GM13976 (cell line): ENCODE results near the gene MYO9A.
A peak's percentile ranks its signal among the peaks of the same experiment; 100 is the strongest.

Source experiments
- DNase-seq: peaks from one replicate; pipeline ENCODE4 v3.0.0; 2012; ENCODE audit warnings: low spot score
- in situ Hi-C: fragments of 300-500 bp; cut with MboI; formaldehyde crosslinking; loops from one replicate; pipeline ENCODE4 v1.12.0; 2022; ENCODE audit warnings: low sequenced_read_pairs, mixed read lengths, inconsistent platforms; ENCODE audit not compliant: unreplicated experiment
- TF ChIP-seq, protein P1 (sequence below): IDR thresholded peaks from 2 replicates; pipeline ENCODE4 v1.5.1; 2012; ENCODE audit warnings: borderline replicate concordance, mild to moderate bottlenecking; ENCODE audit not compliant: insufficient read depth; ENCODE audit errors: extremely low read depth, missing control alignments, control extremely low read depth

The MYO9A gene

DNA sequence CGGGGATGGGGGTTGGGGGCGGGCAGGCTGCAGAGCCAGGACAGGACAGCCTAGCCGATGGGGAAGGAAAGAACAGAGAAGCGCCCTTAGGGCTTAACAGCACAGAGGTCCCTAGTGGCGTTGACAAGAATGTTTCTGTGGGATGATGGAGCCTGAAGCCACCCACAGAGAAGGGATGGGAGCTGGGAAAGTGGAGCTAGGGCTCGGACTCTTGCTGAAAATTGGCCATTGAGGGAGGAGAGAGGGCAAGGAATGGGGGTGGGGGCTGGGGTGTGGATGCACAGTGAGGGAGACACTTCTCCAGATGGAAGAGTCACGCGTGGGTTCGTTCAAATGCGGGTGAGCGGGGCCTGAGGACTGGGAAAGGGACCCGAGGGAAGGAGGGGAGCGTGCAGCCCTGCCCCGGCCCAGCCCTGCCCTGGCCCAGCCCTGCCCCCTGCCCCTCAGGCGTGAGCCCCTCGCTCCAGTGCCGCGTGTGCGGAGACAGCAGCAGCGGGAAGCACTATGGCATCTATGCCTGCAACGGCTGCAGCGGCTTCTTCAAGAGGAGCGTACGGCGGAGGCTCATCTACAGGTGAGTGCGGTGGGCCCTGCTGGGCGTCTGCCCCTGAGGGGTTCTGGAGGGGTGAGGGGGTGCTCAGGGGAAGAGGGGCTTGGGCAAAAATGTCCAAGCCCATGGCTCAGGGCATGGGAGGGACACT is 306.8 kb downstream of the MYO9A start:
- in situ Hi-C loops: no loop called here
- DNase-seq: peak; percentile 31
- TF ChIP-seq, protein P1, sequence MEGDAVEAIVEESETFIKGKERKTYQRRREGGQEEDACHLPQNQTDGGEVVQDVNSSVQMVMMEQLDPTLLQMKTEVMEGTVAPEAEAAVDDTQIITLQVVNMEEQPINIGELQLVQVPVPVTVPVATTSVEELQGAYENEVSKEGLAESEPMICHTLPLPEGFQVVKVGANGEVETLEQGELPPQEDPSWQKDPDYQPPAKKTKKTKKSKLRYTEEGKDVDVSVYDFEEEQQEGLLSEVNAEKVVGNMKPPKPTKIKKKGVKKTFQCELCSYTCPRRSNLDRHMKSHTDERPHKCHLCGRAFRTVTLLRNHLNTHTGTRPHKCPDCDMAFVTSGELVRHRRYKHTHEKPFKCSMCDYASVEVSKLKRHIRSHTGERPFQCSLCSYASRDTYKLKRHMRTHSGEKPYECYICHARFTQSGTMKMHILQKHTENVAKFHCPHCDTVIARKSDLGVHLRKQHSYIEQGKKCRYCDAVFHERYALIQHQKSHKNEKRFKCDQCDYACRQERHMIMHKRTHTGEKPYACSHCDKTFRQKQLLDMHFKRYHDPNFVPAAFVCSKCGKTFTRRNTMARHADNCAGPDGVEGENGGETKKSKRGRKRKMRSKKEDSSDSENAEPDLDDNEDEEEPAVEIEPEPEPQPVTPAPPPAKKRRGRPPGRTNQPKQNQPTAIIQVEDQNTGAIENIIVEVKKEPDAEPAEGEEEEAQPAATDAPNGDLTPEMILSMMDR: no peak

GRCh38 chr15:71810256-71811035 is 307.5 kb downstream of the MYO9A start, which contains the start of gene NR2E3:
Gene NR2E3, plus strand, starts transcription at chr15:71810554. Its CDS starts 190 bp downstream, at chr15:71810744.
- TF ChIP-seq, protein P1: no peak
- peak; percentile 24 for DNase-seq
- in situ Hi-C loops: no loop called here

DNA sequence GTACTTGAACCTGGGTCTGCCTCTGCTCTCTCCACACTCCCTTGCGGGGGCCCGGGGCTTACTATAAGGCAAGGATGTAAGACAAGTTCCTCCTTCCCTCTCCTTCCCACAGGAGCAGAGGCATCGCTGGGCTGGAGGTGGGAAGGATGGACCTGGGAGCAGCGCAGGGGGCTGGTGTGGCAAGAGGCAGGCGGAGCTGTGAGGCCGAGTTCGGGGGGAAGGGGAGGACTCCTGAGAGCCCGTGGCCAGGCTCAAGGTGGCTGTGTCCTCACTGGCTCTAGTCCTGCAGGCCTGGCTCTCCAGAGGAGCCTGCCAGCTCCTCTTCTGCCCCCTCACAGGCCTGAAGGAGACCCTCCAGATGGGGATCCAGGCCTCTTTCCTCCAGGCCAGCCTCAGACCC is 308.6 kb downstream of the MYO9A start:
- in situ Hi-C loops: loop anchor here (5.0 kb wide), 1 partner anchor 348 kb away; no protein-coding TSS in a partner anchor
- DNase-seq: peak; percentile 18
- TF ChIP-seq, protein P1: no peak

DNA sequence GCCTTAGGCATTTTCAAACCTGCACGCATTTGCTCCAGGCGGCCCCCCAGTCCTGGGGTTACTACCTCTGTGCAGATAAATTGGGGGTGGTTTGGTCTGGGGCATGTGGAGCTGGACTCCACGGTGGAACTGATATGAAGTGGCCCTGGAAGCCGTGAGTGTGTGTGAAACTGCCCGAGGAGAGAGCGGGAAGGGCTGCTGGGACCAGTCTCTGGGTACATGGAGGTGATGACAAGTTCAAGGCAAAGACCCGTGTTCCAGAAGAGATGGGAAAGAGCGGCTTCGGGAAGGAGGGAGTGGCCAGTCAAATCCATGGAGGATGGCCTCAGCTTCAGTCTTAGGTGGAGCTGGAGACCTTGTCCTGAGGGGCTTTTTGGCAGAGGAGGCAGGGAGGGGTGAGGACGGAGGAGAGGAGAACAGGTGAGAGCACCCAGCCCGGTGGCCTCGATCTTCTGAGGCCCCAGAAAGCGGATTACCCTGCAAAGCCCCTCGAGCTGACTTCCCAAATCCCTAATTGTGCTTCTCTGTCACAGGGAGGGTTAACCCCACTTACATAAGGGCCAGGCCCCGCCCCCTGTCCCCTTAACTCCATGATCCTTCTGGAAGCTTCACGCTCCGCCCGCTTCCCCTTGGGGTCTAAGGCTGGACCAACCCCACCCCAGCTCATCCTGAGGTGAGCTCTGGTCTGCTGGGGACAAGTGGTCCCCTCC is 309.5 kb downstream of the MYO9A start:
- TF ChIP-seq, protein P1: no peak
- in situ Hi-C loops: loop anchor here (5.0 kb wide), 1 partner anchor 349 kb away; no protein-coding TSS in a partner anchor
- DNase-seq: no peak

- in situ Hi-C loops: loop anchor here (5.0 kb wide), 1 partner anchor 350 kb away; no protein-coding TSS in a partner anchor
- DNase-seq: no peak
- TF ChIP-seq, protein P1: no peak
Measured at GRCh38 chr15:71807691-71808091, 310.3 kb downstream of the MYO9A start.

- no peak for DNase-seq
- in situ Hi-C loops: loop anchor here (5.0 kb wide), 1 partner anchor 350 kb away; no protein-coding TSS in a partner anchor
- TF ChIP-seq, protein P1: no peak
Measured at GRCh38 chr15:71807125-71807629, 310.8 kb downstream of the MYO9A start.
